Left renal pelvis (tissue), 4 donors: ENCODE data around the gene PLA2G6. TPM values are rescaled to one million over a fixed set of nuclear protein-coding genes. Genes with fewer than 3 reads are reported as not detected.
"Not testable (repeated sequence)": the region's sequence is repeated elsewhere in the genome, so short reads cannot be mapped to it uniquely, and the experiment has no call there.

Experiments used
- DNase-seq, 4 donors: peaks; one replicate each; pipeline ENCODE4 v3.0.0-alpha.2; 2013; ENCODE audit warnings: low read depth in 4 of 4, low spot score in 3 of 4
- polyA plus RNA-seq, 4 donors: library from polyadenylated mRNA; unstranded; fragments of 120-200 nt; gene quantifications; one replicate each; pipeline ENCODE4 v1.2.1, GENCODE V29; 2013; ENCODE audit not compliant: insufficient read length in 4 of 4

The PLA2G6 gene
- polyA plus RNA-seq, 4 donors = 29.6 to 66.9 (median 35.2) TPM

DNA sequence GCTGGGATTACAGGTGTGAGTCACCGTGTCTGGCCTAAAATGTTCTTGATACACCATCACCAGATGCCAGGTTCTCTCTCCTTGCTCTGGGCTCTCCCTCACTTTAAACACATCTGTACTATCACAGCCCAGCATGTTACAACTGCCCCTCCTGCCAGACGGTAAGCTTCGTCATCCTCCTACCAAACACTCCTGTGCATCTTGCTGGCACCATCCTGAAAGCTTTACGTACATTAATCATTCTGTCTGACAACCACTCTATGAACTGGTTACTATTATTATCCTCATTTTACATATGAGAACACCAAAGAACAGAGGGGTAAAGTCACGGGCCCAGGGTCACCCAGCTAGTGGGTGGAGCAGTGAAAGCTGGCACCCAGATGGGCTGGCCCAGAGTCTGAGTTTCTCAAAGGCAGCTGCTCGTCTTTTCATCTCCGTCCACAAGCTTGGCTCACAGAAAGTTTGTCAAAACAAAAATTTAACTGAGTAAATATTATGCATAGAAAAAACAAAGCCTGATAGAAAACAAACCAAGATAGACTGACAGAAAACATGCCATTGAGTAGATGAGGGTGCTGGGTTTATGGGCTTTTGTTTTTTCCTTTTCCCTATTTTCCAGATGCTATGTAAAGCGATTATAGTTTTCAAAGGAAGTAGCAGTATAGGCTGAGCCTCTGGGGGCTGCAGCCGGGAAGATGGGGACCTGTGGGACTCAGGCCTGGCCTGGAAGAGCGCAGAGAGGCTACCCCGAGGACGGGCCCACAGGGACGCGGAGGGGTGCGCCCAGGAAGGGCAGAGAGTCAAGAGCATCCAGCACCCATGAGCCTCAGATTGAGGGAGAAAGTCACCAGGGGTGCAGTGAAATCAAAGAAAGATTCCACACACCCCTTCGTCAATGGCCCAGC is 9.5 kb downstream of the PLA2G6 start:
- no peak for DNase-seq

DNA sequence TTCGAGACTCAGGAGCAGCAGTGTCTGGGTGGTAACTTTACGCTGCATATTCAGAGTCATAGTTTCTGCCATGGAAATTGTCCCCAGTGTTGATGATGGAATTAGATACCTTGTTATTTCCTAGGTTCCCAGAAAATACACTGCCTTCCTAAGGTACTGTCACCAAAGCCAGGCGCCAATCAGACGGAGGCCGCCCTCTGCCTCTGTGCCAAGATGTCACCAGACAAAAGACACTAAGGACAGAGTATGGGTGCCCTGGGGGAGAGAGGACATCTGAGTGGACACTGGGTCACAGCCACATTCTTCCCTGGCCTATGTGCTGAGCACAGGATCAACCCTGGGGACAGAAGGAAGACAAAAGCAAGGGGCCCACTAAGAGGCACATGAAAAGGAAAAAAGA is 11.2 kb downstream of the PLA2G6 start:
- no peak for DNase-seq

DNA sequence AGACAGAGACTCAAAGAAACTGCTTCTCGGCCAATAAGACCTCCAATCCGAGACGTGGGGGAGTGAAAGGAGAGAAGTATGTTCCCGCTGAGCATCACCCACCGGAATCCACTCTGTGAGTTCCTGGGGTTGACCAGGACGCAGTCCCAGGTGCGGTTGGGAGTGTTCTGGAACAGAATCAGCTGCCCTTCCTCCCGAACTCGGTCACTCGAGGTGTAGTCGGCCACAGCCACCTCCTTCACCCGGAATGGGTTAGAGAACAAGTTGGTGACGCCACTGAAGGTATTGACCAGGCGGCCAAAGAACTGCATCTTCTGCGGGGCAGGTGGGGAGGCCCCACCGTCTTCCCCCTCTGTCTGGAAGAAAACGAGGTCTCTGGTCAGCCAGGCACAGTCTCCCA is 12.5 kb downstream of the PLA2G6 start:
- DNase-seq = no peak

DNA sequence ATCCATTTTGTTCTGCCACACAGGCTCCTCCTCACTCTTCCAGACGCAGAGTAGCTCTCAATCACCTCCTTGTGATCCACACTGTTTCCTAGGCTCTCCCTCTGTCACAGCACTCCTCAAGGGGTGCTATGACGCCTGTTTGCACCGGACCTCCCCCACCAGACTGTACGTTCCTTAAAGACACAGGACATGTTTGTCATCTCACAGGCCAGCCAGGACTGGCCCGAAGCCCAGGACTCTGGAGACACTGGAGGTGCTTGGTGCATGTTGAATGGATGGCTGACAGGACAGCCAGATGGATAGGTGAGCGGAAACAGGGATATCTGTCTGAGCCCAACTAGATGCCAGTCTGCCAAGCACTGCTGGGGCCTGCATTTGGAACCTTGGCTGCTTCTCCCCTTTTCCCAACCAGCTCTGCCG is 13.6 kb downstream of the PLA2G6 start:
- DNase-seq = no peak

DNA sequence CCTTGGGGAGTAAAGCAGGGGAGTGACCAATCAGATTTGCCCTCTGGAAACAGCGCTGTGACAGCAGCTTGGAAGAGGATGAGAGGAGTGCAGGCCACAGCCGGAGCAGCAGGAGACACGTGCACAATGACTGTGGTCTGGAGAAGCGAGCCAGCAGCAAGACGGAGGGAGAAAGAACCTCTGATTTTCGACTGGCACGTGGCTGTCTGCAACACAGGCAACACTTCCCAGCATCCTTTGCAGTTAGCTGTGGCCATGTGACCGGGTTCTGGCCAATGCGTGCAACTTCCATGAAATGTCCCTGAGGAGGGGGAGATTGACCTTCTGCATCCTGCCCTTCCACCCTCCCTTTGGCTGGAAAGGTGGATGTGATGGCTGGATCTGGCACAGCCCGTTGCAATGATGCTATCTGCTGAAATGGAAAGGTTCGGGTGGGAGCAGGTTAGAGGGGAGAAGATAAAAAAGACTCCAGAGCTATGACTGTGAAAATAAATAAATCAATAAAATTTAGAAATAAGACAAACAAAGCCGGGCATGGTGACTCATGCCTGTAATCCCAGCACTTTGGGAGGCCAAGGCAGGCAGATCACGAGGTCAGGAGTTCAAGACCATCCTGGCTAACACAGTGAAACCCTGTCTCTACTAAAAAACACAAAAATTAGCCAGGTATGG is 15.6 kb downstream of the PLA2G6 start:
- no peak for DNase-seq

DNA sequence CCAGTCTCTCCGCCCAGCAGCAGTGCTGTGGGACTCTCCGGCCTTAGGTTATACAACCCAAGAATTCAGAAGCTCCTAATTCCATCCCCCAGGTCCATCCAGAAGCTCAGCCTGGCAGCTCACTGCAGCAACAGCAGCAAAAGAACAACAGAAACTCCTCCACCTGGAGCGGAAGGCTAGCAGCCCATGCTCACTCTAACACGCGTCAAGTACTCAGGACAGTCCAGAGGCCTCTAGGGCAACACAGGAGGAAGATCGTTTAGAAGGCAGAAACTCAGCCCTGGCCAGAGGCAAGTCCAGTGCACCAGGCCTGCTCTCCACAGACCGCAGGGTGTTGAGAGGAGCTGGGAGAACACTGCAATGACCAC is 17.1 kb downstream of the PLA2G6 start:
- DNase-seq = no peak

DNA sequence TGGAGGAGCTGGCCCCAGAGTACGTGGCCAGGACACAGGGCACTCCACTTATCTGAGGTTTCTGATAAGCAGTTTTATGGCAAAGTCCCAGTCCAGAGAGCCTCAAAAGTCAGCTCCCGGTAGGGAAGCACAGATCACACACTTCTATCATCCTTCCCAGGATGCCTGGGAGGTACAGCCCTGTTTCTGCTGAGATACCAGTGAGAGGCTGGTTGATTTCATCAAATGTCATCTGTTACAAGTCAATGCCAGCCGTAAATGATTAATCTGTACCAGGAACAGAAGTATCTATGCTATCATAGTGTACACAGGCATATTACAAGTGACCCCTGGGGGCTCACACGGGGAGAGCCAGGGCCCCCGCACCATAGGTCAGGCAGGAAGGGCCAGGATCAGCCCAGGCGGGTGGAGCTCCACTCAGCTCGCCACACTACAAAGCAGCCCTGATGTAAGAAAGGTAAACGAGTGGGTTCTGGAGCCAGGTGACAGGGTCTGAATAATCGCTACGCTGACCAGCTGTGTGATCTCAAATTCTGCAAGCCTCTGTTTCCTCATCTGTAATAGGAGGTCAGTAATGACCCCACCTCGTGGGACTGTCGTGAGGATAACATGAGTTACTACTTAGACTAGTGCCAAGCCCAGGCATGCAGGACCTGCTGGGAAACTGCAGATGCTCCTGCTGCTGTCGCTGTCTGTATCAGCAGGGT is 17.6 kb downstream of the PLA2G6 start:
- DNase-seq = no peak

DNA sequence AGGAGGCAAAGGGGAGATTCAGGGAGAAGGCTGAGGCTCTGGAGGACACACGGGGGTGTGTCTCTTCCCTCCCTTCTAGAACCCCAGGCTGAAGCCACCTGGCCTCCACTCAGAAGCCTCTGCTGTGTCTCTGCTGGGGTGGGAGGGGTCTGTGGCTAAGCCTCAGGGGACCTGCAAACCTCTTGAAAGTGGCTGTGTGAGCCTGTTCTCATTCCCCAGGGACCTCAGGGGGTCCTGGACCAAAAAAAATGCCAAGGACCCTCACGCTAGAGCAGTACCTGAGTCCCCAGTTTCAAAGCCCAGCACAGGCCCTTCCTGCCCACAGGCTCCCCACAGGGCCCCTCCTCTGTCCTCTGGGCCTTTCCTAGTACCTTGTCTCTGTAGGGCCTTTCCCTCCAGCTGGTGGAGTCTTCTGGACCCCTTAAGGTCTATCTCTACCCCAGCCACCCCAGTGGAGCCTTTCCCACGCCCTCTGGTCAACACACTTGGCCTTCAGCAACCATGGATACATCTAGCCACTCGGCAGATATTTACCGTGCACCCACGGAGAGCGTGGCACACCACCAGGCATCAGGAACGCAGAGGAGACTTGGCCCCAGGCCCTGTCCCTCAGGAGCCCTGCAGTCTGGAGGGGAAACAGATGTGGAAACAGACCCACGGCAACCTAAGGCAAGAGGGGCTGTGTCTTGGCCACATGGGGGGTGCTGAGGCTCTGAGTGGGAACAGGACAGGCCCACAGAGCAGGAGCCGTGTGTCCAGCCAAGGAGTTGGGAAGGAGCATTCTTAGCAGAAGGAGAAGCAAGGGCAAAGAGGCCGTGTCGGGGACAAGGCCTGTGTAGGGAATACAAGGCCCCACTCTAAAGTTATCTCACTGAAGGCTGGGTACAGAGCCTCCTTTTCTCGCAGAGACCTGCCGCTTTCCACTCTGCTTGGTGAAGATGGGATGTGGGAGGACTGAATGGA is 18.5 kb downstream of the PLA2G6 start:
- no peak for DNase-seq

DNA sequence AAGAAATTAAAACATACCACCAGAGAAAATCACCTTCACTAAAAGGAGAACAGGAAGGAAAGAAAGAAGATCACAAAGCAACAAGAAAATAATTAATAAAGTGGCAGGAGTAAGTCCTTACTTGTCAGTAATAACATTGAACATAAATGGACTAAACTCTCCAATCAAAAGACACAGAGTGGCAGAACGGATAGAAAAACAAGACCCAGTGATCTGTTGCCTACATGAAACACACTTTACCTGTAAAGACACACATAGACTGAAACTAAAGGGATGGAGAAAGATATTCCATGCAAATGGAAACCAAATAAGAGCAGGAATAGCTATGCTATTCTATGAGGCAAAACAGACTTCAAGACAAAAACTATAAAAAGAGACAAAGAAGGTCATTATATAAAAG is 25.9 kb downstream of the PLA2G6 start:
- no peak for DNase-seq

DNA sequence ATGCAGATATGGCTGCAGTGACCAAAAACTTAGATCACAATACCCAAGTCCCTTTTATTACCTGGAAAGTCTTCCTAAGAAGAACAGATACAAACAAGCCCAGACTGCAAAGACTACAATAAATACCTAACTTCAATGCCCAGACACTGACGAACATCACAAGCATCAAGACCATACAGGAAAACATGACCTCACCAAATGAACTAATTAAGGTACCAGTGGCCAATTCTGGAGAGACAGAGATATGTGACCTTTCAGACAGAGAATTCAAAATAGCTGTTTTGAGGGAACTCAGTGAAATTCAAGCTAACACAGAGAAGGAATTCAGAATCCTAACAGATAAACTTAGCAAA is 27.1 kb downstream of the PLA2G6 start:
- DNase-seq = not testable (repeated sequence)

DNA sequence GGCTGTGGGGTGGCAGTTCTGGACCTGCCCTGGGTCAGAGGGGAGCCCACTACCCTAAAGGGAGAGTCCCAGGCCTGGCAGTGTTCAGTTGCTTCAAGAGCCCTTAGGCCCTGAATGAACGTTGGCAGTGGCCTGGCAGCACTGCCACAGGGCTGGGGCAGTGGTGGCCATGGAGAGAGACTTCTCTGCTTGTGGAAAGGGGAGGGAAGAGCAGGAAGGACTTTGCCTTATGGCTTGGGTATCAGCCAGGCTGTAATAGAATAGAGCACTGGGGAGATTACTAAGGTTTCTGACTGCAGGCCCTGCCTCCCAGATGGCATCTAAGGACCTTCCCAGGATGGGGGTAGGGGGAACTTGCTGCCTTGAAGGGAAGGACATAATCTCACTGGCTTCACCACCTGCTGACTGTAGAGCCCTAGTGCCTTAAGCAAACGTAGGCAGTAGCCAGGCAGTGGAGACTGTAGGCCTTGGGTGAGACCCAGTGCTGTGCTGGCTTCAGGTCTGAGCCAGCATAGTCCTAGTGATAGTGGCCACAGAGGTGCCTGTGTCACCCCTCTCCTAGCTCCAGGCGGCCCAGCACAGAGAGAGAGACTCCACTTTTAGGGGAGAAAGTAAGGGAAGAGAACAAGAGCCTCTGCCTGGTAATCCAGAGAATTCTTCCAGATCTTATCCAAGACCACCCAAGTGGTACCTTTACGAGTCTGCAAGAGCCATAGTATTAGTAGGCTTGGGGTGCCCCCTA is 27.6 kb downstream of the PLA2G6 start:
- no peak for DNase-seq

DNA sequence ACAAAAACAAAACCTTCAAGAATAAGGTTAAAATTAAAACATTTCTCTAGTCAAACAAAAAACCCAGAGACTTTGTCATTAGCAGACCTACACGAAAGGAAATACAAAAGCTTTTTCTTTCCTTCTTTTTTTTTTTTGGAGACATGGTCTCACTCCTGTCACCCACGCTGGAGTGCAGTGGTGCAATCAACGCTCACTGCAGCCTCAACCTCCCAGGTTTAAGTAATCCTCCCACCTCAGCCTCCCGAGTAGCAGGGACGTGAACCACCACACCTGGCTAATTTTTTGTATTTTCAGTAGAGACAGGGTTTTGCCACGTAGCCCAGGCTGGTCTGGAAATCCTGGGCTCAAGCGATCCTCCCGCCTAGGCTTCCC is 30.5 kb downstream of the PLA2G6 start:
- DNase-seq = no peak

DNA sequence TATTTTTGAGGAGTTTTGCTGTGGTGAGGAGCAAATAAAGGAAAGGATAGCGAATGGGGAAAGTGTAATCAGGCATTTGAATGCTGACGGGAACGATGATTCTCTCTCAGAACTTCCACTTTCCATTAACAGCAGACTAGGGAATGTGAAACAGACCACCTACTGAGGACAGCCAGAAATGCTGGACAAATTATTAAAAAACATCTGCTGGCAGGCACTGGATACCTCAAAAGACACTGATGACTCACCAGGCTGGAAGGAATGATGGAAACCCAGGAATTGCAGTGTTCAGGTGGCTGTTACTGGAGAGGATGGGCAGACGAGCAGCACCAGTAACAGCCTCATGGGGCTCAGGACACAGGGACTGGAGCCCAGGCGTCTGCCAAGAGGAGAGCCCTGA is 33.4 kb downstream of the PLA2G6 start:
- no peak for DNase-seq

DNA sequence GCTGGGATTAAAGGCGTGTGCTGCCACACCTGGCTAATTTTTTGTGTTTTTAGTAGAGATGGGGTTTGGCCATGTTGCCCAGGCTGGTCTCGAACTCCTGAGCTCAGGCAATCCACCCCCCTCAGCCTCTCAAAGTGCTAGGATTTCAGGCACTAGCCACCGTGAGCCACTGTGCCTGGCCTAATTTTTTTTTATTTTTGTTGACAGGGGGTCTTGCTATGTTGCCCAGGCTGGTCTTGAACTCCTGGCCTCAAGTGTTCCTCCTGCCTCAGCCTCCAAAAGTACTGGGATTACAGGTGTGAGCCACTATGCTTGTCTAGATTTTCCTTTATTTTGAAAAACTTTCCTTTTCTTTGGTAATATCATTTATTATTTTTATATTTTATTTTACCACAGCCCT is 35.5 kb downstream of the PLA2G6 start:
- not testable (repeated sequence) for DNase-seq

DNA sequence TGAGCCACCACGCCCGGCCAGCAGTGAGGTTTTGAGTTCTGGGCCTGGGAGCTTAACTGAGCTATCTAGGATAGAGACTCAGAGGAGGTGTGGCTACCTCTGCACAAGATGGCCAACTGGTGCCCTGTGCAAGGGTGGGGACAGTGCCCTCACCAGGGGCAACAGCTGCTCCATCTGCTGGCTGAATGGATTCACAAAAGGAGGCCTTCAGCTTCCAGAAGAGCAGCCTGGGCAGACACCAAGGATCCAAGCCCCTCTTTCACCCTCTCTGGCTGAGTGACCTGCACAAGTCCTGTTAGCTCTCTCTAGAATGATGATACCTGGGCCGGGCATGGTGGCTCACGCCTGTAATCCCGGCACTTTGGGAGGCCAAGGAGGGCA is 37.6 kb downstream of the PLA2G6 start:
- no peak for DNase-seq

DNA sequence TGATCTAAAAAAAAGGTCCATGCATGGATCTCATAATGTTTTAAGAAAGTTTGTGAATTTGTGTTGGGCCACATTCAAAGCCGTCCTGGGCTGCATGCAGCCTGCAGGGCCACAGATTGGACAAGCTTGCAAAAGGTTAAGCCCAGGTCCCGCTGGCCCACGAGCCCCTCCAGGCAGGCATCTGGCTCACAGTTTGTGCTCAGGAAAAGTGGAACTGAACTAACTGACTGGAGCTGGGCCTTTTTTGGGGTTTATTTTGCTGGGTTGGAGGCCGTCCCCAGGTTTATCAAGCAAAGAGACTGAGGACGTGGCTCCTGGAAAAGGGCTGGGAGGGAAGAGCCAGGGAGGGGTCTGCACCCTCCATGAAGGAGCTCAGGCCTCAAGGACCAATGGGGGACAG is 39.0 kb downstream of the PLA2G6 start:
- DNase-seq = no peak

DNA sequence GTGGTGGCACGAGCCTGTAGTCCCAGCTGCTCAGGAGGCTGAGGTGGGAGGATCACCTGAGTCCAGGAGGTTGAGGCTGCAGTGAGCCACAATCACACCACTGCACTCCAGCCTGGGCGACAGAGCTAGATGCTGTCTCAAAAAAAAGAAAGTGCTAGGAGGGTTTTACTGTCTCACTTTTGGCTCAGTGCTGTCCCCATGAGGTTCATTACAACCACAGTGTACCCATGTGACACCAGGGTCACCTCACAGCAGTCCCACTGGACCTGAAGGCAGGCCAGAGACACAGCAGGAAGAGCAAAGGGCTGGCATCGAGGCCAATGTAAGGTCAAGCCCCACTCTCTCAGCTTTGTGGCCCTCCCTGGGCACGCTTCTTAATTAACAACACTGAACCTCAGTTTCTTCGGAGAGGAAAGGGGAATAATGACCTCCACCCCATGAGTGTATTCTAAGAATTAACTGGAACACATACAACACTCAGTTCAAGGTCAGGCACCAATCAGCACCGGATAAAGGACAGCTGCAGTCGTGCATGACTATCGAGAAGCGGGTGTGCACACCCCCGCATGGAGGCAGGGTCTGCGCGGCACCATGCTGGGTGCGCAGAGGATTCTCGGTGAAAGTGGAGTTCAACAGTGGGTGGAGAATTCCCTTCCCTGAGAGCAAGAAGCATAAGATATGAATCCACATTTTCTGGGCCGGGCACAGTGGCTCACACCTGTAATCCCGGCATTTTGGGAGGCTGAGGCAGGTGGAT is 40.2 kb downstream of the PLA2G6 start:
- no peak for DNase-seq

DNA sequence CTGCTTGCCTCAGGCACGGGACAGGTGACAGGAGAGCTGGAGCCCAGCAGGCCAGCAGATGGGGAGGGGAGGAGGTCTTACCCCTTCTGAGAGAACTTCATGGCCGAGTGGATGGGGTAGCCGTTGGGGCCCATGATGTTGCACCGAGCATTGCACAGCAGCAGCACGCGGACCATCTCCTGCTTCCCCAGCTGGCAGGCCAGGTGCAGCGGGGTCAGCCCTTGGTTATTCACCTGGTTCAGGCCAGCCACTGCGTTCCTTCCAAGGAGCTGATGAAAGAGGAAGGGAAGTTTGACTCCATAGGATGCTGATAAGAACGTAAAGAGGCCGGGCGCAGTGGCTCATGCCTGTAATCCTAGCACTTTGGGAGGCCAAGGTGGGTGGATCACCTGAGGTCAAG is 41.7 kb downstream of the PLA2G6 start:
- no peak for DNase-seq

DNA sequence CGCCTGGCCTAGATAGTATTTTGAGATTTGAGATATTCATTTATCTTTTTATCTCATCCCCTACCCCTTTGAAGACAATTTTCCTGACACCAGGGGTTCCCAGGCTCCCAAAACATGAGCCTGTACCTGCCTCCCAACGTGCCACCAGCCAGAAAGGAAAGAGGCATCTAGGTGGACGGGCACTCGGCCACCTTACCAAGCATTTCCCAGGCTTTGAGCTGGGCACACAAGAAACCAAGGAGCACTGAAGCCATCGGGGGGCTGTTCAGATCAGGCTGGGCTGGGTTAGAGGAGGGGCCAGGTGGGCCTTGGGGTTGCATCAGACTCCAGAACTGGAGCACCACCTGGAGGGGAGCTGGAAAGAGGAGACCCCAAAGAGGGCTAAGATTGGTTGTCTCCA is 42.7 kb downstream of the PLA2G6 start:
- no peak for DNase-seq
